ENCODE results near the gene TMEM240. TPM values are rescaled to one million over a fixed set of nuclear protein-coding genes. Genes with fewer than 3 reads are reported as not detected.

Gene TMEM240
- total and polyA plus RNA-seq, 11 donors = 1.5 to 12.4 (median 4.2) TPM; not detected in 1

DNA sequence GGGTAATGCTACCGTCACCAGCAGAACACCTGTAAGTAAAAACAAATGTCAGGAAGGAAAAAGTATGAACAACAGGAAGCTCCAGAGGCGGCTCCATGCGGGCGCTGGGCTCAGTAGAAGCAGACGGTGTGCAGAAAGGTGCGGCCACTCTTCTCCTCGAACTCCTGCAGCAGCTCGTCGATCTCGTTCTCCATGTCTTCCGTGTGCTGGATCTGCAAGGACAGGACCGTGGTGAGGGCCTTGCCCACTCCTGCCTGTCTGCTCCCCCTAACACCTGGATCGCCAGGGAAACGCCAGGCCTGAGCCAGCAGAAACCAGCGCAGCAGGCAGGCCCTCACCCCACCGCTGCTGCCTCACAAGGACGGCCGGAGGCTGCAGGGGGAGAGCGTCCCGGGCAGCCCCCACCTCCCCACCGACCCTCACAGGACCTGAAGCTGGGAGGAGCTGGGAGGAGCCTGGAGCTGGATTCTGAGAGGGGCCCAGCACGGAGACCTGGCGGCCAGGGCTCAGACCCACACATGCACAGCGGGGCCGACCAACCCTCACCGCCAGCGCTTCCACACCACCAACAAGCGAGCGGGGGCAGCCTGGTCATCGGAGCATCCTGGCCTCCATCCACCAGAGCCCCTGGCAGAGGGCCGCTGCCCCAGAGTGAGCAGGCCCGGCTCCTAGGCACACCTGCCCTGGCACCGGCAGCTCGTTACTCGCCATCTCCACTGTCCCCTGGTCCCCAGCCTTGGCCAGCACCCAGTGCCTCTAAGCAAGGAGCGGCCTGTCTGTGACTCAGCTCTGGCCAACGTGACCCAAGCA is 1.7 kb upstream of the TMEM240 start:
- Histone ChIP-seq H3K9me3 (no peaks in the 10 kb centered on the region), H3K4me3 (no peak overlapping the region), H3K27me3 (no peaks in the 10 kb centered on the region), H3K36me3 (peaks cover 0 to 38% (median 18%) of the 10 kb centered on the region in 9 donors), H3K27ac (peak overlapping the region in 3 of 12 donors; percentile 68 to 91 (median 76)), H3K4me1 (peaks cover 0 to 55% (median 21%) of the 10 kb centered on the region in 12 donors)
- intact Hi-C loops (cut with DNase I) = no loop called here
- TF ChIP-seq, protein P1, sequence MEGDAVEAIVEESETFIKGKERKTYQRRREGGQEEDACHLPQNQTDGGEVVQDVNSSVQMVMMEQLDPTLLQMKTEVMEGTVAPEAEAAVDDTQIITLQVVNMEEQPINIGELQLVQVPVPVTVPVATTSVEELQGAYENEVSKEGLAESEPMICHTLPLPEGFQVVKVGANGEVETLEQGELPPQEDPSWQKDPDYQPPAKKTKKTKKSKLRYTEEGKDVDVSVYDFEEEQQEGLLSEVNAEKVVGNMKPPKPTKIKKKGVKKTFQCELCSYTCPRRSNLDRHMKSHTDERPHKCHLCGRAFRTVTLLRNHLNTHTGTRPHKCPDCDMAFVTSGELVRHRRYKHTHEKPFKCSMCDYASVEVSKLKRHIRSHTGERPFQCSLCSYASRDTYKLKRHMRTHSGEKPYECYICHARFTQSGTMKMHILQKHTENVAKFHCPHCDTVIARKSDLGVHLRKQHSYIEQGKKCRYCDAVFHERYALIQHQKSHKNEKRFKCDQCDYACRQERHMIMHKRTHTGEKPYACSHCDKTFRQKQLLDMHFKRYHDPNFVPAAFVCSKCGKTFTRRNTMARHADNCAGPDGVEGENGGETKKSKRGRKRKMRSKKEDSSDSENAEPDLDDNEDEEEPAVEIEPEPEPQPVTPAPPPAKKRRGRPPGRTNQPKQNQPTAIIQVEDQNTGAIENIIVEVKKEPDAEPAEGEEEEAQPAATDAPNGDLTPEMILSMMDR (IDR thresholded peaks at IDR 0.05) = no peak
- TF ChIP-seq POLR2A (IDR thresholded peaks at IDR 0.05) = no peak
- DNase-seq = no peak
- WGBS, 4 donors = 88 to 90% (median 89%) methylated on average over 33 to 37 of the region's 37 CpGs
- no peak for ATAC-seq

GRCh38 chr1:1540818-1541628 is 599 bp upstream of the TMEM240 start:
- intact Hi-C loops (cut with DNase I) = no loop called here
- Histone ChIP-seq H3K4me1 (peaks cover 0 to 63% (median 21%) of the 10 kb centered on the region in 12 donors), H3K36me3 (peaks cover 0 to 32% (median 18%) of the 10 kb centered on the region in 9 donors), H3K27ac (peak overlapping the region; percentile 16 to 87 (median 77)), H3K4me3 (peak overlapping the region; percentile 34 to 93 (median 58)), H3K27me3 (no peaks in the 10 kb centered on the region), H3K9me3 (no peaks in the 10 kb centered on the region)
- DNase-seq (no peak), ATAC-seq (peak in 3 of 4 donors; percentile 1 to 5 (median 4))
- TF ChIP-seq POLR2A (IDR thresholded peaks at IDR 0.05) = no peak
- TF ChIP-seq, protein P1 (IDR thresholded peaks at IDR 0.05) = no peak
- WGBS, 4 donors = 43 to 83% (median 51%) methylated on average over 15 to 53 of the region's 53 CpGs

- DNase-seq = peak in 2 of 5 donors; percentile 56 to 68
- no peaks in the 10 kb centered on the region for H3K9me3 ChIP-seq
- intact Hi-C loops (cut with DNase I) = no loop called here
- peaks cover 0 to 49% (median 20%) of the 10 kb centered on the region in 12 donors for H3K4me1 ChIP-seq
- TF ChIP-seq, protein P1 (IDR thresholded peaks at IDR 0.05) = no peak
- peak overlapping the region; percentile 34 to 93 (median 58) for H3K4me3 ChIP-seq
- ATAC-seq = no peak
- H3K27ac ChIP-seq = peak overlapping the region in 6 of 12 donors; percentile 26 to 87 (median 82)
- 3 to 21% (median 15%) methylated on average over 21 to 66 of the region's 66 CpGs for WGBS, 4 donors
- H3K36me3 ChIP-seq = peaks cover 0 to 26% (median 17%) of the 10 kb centered on the region in 9 donors
- H3K27me3 ChIP-seq = no peaks in the 10 kb centered on the region
Measured at GRCh38 chr1:1539310-1540089, 924 bp downstream of the TMEM240 start.
